ENCODE measurements around the gene SCYL2.

DNA sequence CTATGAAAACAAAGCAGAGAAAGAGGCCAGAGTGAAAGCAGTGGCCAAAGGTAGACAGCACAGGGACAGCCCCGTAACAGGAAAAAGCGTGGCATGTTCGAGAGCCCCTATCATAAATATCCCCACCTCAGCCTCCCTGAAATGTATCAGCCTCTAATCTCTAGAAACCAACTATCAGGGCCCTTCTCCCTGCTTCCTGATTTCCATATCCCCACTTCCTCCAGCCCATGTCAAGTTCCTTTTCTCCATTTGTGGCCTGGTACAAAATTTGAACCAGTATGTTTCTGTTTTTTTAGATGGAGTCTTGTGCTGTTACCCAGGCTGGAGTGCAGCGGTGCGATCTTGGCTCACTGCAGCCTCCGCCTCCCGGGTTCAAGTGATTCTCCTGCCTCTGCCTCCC is 17.0 kb upstream of the SCYL2 start:
- TF ChIP-seq, protein P1, sequence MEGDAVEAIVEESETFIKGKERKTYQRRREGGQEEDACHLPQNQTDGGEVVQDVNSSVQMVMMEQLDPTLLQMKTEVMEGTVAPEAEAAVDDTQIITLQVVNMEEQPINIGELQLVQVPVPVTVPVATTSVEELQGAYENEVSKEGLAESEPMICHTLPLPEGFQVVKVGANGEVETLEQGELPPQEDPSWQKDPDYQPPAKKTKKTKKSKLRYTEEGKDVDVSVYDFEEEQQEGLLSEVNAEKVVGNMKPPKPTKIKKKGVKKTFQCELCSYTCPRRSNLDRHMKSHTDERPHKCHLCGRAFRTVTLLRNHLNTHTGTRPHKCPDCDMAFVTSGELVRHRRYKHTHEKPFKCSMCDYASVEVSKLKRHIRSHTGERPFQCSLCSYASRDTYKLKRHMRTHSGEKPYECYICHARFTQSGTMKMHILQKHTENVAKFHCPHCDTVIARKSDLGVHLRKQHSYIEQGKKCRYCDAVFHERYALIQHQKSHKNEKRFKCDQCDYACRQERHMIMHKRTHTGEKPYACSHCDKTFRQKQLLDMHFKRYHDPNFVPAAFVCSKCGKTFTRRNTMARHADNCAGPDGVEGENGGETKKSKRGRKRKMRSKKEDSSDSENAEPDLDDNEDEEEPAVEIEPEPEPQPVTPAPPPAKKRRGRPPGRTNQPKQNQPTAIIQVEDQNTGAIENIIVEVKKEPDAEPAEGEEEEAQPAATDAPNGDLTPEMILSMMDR (IDR thresholded peaks at IDR 0.05; ENCODE audit: insufficient read depth, low read depth, low read length) = no peak
- no peak for TF ChIP-seq EZH2 (IDR thresholded peaks at IDR 0.05; ENCODE audit: insufficient read depth, low read length)

Data from astrocyte (in vitro differentiated cells and primary cell).